Central memory CD8-positive, alpha-beta T cell (primary cell): ENCODE measurements around the gene MEA1.

Source experiments
- ATAC-seq: fragments of 150-1000 bp; cut with Tn5 transposase; replicated peaks from 2 replicates; pipeline ENCODE4 v1.10.0; 2022; ENCODE audit warnings: mild to moderate bottlenecking, moderate FRiP score, moderate number of reproducible peaks; ENCODE audit not compliant: poor library complexity, severe bottlenecking; ENCODE audit errors: extremely low read depth
- DNase-seq, 2 donors: peaks; one replicate each; pipeline ENCODE4 v3.0.0; 2021; ENCODE audit warnings: low spot score in 2 of 2
- H3K27ac Mint-ChIP-seq: one replicate; pipeline ENCODE4 v1.8.0; 2022; ENCODE audit warnings: low read depth, mild to moderate bottlenecking, moderate library complexity, mixed read lengths
- H3K27me3 Mint-ChIP-seq: one replicate; pipeline ENCODE4 v1.8.0; 2022; ENCODE audit warnings: mixed read lengths
- H3K36me3 Mint-ChIP-seq: one replicate; pipeline ENCODE4 v1.8.0; 2022; ENCODE audit warnings: mild to moderate bottlenecking, moderate library complexity, mixed read lengths; ENCODE audit not compliant: insufficient read depth
- H3K4me1 Mint-ChIP-seq: one replicate; pipeline ENCODE4 v1.8.0; 2022; ENCODE audit warnings: mixed read lengths
- H3K4me3 Mint-ChIP-seq: one replicate; pipeline ENCODE4 v1.8.0; 2022; ENCODE audit warnings: mild to moderate bottlenecking, moderate library complexity, mixed read lengths
- H3K9me3 Mint-ChIP-seq: one replicate; pipeline ENCODE4 v1.8.0; 2022; ENCODE audit warnings: mixed read lengths

The MEA1 gene

GRCh38 chr6:43013843-43014433 is at the start of gene MEA1, which contains the start of gene KLHDC3:
Gene MEA1, minus strand, starts transcription at chr6:43013946. Its CDS starts 133 bp downstream, at chr6:43013813.
Gene KLHDC3, plus strand, starts transcription at chr6:43014249. Its CDS starts 2,944 bp downstream, at chr6:43017193.
- peak; percentile 98 for ATAC-seq
- peak; percentile 90 to 98 for DNase-seq
- peak within 1 kb of the TSS; percentile 89 for H3K4me3 Mint-ChIP-seq
- no peaks in the 10 kb centered on the region for H3K9me3 Mint-ChIP-seq
- peak within 1 kb of the TSS; percentile 92 for H3K27ac Mint-ChIP-seq
- no peaks in the 10 kb centered on the region for H3K27me3 Mint-ChIP-seq
- H3K36me3 Mint-ChIP-seq = peaks cover 12% of the 10 kb centered on the region
- H3K4me1 Mint-ChIP-seq = peaks cover 45% of the 10 kb centered on the region

DNA sequence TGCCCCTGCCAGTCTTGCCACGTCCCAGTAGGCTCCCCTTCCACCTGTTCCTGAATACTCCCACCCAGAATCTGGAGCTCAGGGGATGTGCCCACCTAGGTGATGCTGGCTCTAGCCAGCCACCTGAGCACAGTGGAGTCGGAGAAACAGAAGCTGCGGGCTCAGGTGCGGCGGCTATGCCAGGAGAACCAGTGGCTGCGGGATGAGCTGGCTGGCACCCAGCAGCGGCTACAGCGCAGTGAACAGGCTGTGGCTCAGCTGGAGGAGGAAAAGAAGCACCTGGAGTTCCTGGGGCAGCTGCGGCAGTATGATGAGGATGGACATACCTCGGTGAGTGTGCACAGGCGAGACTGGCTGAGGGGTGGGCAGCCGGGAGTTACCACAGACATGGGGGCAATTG is 49.1 kb upstream of the MEA1 start:
- H3K27ac Mint-ChIP-seq = no peak overlapping the region
- H3K36me3 Mint-ChIP-seq = peaks cover 8% of the 10 kb centered on the region
- peaks cover 39% of the 10 kb centered on the region for H3K4me1 Mint-ChIP-seq
- no peaks in the 10 kb centered on the region for H3K27me3 Mint-ChIP-seq
- no peak for DNase-seq
- no peak overlapping the region for H3K4me3 Mint-ChIP-seq
- ATAC-seq = no peak
- no peaks in the 10 kb centered on the region for H3K9me3 Mint-ChIP-seq

DNA sequence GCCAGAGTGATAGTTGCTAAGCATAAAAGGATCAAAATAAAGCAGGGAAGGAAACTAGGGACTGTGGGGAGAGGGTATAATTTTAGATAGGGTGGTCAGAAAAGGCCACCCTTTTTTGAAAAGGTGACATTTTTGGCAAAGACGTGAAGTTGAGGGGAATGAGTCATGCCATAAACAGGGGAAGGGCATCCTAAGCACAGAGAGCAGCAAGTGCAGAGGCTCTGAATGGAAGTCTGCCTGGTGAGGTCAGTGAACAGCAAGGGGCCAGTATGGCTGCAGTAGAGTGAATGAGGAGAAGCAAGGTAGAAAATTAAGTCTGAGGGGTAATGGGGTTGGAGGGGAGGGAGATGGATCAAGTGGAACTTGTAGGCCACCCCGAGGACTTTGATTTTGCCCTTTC is 48.1 kb upstream of the MEA1 start:
- H3K4me1 Mint-ChIP-seq = peaks cover 40% of the 10 kb centered on the region
- DNase-seq (no peak), ATAC-seq (no peak)
- peaks cover 16% of the 10 kb centered on the region for H3K36me3 Mint-ChIP-seq
- H3K4me3 Mint-ChIP-seq = no peak overlapping the region
- no peaks in the 10 kb centered on the region for H3K9me3 Mint-ChIP-seq
- H3K27me3 Mint-ChIP-seq = no peaks in the 10 kb centered on the region
- no peak overlapping the region for H3K27ac Mint-ChIP-seq

GRCh38 chr6:43060755-43061633 is 47.2 kb upstream of the MEA1 start:
- ATAC-seq = no peak
- DNase-seq = no peak

DNA sequence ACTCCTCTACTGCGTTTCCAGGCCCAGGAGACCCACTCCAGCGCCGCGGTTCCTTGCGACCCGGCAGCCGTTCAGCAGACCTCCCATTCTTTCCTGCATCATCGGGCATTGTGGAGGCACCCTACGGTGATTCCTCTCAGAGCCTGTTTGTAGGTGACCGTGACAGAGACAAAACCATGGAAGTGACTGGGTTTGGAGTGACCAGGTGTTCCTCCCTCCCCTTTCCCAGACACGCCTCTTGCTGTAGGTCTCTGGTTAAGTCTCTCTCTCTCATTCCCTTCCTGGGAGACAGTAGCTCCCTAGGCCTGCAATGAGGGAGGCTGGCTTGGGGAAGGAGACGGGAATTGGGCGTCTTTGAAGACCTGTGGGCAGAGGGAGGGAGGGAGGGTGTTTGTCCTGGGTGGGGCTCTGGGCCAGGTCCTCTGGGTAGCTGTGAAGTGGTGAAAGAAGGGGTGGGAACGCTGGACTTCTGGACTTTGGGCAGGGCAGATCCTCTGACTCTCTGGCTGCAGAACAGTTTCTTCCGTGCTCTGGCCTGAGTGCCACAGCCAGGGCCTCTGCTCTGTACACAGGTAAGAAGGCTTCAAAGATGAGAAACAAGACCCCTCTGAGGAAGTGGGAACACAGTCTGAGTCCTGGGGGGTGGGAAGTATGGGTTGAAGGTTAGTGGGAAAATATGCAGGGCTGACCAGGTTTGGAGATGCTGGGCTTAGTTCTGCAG is 46.4 kb upstream of the MEA1 start:
- no peak for DNase-seq
- Mint-ChIP-seq H3K27ac (peak overlapping the region; percentile 98), H3K4me3 (peak overlapping the region; percentile 93), H3K9me3 (no peaks in the 10 kb centered on the region), H3K36me3 (peaks cover 19% of the 10 kb centered on the region), H3K4me1 (peaks cover 40% of the 10 kb centered on the region), H3K27me3 (no peaks in the 10 kb centered on the region)
- no peak for ATAC-seq

More at GRCh38 chr6:43060755-43061633, 47.2 kb upstream of the MEA1 start:
- no peaks in the 10 kb centered on the region for H3K9me3 Mint-ChIP-seq
- H3K27me3 Mint-ChIP-seq = no peaks in the 10 kb centered on the region
- peak overlapping the region; percentile 32 for H3K27ac Mint-ChIP-seq
- H3K36me3 Mint-ChIP-seq = peaks cover 16% of the 10 kb centered on the region
- H3K4me1 Mint-ChIP-seq = peaks cover 40% of the 10 kb centered on the region
- H3K4me3 Mint-ChIP-seq = peak overlapping the region; percentile 93

DNA sequence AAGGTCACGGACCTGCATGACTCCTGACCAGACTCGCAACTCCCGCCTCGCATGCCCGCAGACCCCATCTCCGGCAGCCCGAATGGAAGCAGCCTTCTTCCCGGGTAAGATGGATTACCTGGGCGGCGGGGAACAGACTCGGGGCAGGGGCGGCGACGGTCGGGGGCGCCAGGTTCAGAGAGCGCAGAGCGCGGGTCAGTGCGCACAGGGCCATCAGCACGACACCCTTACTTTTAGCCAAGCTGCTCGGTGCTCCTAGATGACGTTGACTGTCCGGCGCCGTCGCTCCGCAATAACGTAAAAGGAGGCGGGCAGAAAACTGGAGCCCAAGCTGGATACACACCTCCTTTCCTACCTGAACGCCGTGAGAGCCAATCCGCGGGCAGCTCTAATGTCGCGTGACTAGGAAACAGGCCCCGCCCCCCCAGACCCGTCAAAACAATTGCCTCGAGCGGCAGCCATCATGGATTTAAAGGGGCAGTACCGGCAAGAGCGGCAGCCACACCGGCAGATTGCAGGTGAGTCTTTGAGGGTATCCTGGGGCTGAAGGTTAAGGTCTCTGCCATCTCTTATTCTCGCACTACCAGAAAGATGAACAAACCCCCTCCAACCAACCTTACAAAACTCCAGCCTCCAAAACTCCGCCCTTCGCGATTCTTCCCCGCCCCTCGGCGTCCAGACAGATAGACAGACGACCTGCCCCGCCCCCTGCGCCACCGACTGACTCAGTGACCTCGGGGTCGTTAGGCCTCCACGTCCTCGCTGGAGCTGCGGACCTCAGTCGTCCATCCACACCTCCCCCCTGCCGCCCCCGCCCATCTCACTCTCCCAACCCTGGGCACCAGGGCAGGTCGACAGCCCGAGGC is 45.7 kb upstream of the MEA1 start, which contains the start of the genes KLC4 and MRPL2:
Gene KLC4 (plus strand): TSS at position 464 of the 866 bp plus-strand sequence. CDS start 1,705 bp downstream, outside the sequence.
Gene MRPL2 (minus strand): TSS at position 267 of the 866 bp plus-strand sequence. CDS start 53 bp downstream, at position 214.
- Mint-ChIP-seq H3K4me1 (peaks cover 42% of the 10 kb centered on the region), H3K9me3 (no peaks in the 10 kb centered on the region), H3K4me3 (peak within 1 kb of the TSS; percentile 93), H3K27me3 (no peaks in the 10 kb centered on the region), H3K36me3 (peaks cover 19% of the 10 kb centered on the region), H3K27ac (peak within 1 kb of the TSS; percentile 98)
- ATAC-seq (peak; percentile 99), DNase-seq (peak; percentile 88 to 97)

GRCh38 chr6:43058531-43058930 is 44.8 kb upstream of the MEA1 start:
- no peaks in the 10 kb centered on the region for H3K27me3 Mint-ChIP-seq
- H3K4me3 Mint-ChIP-seq = peak overlapping the region; percentile 93
- H3K36me3 Mint-ChIP-seq = peaks cover 26% of the 10 kb centered on the region
- peak overlapping the region; percentile 98 for H3K27ac Mint-ChIP-seq
- no peak for ATAC-seq
- no peaks in the 10 kb centered on the region for H3K9me3 Mint-ChIP-seq
- peaks cover 50% of the 10 kb centered on the region for H3K4me1 Mint-ChIP-seq
- no peak for DNase-seq

DNA sequence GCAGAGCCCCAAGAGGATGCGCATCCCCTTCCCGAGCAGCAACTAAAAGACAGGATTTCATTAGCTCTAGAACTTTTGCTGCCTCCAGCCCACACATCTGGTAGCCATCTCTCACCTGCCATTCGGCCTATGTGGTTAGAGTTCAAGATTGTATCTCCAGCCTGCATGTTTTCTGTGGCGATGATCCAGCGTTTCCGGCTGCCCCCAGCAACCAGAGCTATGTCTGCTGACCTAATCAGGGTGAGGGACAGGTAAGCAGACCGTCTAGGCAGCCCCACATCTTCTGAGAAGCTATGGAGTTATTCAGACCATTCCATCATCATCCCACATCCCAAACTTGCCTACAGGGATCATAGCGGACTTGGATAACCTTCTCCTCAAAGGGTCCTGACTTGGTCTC is 42.2 kb upstream of the MEA1 start:
- ATAC-seq (no peak), DNase-seq (no peak)
- Mint-ChIP-seq H3K27ac (peak overlapping the region; percentile 14), H3K36me3 (peaks cover 33% of the 10 kb centered on the region), H3K4me3 (no peak overlapping the region), H3K4me1 (peaks cover 61% of the 10 kb centered on the region), H3K27me3 (no peaks in the 10 kb centered on the region), H3K9me3 (no peaks in the 10 kb centered on the region)

DNA sequence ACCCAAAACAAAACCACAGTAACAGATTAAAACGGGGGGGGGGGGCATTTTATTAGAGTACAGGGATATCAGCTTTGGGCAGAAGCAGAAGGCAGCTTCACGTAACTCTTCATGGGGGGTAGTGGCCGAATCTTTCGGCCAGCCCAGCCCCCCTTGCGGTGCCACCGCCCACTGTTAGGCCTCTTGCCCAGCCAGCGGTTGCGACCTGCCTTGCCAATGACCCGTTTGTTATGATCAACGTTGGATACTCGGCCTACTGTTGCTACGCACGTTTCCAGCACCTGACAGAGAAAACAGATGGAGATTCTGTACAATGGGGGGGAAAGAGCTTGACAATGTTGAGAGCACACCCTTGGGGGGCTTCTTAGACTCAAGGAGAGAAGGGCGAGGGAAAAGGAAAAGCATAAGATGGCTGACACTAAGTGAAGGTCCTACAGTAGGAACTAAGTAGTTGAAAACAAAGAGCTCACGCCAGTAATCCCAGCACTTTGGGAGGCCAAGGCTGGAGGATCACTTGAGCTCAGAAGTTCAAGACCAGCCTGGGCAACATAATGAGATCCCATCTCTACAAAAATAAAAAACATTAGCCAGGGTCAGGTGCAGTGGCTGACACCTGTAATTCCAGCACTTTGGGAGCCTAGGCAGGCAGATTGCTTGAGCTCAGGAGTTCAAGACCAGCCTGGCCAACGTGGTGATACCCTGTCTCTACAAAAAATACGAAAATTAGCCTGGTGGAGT is 40.6 kb upstream of the MEA1 start:
- Mint-ChIP-seq H3K4me3 (peak overlapping the region; percentile 93), H3K27me3 (no peaks in the 10 kb centered on the region), H3K27ac (peak overlapping the region; percentile 91), H3K4me1 (peaks cover 53% of the 10 kb centered on the region), H3K36me3 (peaks cover 35% of the 10 kb centered on the region), H3K9me3 (no peaks in the 10 kb centered on the region)
- DNase-seq (no peak), ATAC-seq (no peak)

GRCh38 chr6:43053545-43054205 is 39.9 kb upstream of the MEA1 start, which contains the start of gene CUL7:
Gene CUL7, minus strand, starts transcription at chr6:43053851. Its CDS starts 1,063 bp downstream, at chr6:43052788.
- H3K27me3 Mint-ChIP-seq = no peaks in the 10 kb centered on the region
- H3K4me1 Mint-ChIP-seq = peaks cover 47% of the 10 kb centered on the region

More at GRCh38 chr6:43053545-43054205, 39.9 kb upstream of the MEA1 start, which contains the start of gene CUL7:
- Mint-ChIP-seq H3K4me3 (peak within 1 kb of the TSS; percentile 93), H3K9me3 (no peaks in the 10 kb centered on the region), H3K36me3 (peaks cover 37% of the 10 kb centered on the region), H3K27ac (peak within 1 kb of the TSS; percentile 91)
- DNase-seq (peak; percentile 72 to 76), ATAC-seq (peak; percentile 100)
